Measurements from ENCODE around the gene UQCRQ. TPM values are rescaled to one million over a fixed set of nuclear protein-coding genes. Genes with fewer than 3 reads are reported as not detected.

UQCRQ gene
- polyA plus RNA-seq, 1 of the 3 experiments (the other 2 are of a cell fraction) = 694 TPM

DNA sequence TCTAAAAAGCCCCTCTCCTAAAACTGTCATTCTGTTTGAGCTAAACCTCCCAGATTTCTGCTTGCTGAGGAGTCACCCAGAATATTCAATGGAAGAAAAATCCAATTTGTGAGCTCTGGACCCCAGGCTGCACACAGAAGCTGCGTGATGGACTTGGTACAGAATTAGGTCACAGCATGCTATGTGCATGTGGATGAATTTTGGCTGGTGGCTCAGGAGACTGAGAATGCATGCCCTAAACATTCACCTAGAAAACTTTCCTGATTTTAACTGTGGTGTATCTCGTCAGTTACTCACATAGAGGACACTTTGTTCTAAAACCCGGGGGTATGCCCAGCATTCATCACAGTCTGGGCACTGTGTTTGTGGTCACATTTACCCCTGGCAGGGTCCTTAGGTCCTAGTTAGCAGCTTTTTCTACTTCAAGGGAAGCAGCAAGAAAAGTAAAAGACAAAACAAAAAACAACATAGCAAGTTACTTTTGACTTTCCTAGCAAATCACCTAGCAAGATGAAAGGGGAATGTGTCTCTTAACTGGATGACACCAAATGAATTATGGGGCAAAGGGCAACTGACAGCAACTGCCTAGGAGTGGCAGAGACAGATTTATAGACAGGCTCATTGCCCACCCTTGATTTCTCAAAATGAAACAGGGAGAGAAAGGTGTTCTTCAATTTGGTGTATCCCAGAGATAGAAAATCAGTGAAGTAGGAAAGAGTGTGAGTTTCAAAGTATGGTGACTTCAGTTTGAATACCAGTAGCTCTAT, 27.7 kb upstream of the UQCRQ start (continued):
- TF ChIP-seq SMC3 (IDR thresholded peaks at IDR 0.05; ENCODE audit: low read depth, low read length) (no peak), GATA2 (CRISPR knock-in tag; IDR thresholded peaks at IDR 0.05) (no peak), TEAD4 (IDR thresholded peaks at IDR 0.05; ENCODE audit: borderline replicate concordance, insufficient read depth) (no peak), MXI1 (IDR thresholded peaks at IDR 0.05; ENCODE audit: low read depth, low read length) (no peak)
- TF ChIP-seq, protein P1, sequence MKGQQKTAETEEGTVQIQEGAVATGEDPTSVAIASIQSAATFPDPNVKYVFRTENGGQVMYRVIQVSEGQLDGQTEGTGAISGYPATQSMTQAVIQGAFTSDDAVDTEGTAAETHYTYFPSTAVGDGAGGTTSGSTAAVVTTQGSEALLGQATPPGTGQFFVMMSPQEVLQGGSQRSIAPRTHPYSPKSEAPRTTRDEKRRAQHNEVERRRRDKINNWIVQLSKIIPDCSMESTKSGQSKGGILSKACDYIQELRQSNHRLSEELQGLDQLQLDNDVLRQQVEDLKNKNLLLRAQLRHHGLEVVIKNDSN (IDR thresholded peaks at IDR 0.05; ENCODE audit: borderline replicate concordance, low read depth) = no peak
- TF ChIP-seq, protein P2, sequence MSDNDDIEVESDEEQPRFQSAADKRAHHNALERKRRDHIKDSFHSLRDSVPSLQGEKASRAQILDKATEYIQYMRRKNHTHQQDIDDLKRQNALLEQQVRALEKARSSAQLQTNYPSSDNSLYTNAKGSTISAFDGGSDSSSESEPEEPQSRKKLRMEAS (IDR thresholded peaks at IDR 0.05; ENCODE audit: low read depth) = no peak
- TF ChIP-seq, protein P3, sequence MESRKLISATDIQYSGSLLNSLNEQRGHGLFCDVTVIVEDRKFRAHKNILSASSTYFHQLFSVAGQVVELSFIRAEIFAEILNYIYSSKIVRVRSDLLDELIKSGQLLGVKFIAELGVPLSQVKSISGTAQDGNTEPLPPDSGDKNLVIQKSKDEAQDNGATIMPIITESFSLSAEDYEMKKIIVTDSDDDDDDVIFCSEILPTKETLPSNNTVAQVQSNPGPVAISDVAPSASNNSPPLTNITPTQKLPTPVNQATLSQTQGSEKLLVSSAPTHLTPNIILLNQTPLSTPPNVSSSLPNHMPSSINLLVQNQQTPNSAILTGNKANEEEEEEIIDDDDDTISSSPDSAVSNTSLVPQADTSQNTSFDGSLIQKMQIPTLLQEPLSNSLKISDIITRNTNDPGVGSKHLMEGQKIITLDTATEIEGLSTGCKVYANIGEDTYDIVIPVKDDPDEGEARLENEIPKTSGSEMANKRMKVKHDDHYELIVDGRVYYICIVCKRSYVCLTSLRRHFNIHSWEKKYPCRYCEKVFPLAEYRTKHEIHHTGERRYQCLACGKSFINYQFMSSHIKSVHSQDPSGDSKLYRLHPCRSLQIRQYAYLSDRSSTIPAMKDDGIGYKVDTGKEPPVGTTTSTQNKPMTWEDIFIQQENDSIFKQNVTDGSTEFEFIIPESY (IDR thresholded peaks at IDR 0.05; ENCODE audit: borderline replicate concordance, low read depth) = no peak

DNA sequence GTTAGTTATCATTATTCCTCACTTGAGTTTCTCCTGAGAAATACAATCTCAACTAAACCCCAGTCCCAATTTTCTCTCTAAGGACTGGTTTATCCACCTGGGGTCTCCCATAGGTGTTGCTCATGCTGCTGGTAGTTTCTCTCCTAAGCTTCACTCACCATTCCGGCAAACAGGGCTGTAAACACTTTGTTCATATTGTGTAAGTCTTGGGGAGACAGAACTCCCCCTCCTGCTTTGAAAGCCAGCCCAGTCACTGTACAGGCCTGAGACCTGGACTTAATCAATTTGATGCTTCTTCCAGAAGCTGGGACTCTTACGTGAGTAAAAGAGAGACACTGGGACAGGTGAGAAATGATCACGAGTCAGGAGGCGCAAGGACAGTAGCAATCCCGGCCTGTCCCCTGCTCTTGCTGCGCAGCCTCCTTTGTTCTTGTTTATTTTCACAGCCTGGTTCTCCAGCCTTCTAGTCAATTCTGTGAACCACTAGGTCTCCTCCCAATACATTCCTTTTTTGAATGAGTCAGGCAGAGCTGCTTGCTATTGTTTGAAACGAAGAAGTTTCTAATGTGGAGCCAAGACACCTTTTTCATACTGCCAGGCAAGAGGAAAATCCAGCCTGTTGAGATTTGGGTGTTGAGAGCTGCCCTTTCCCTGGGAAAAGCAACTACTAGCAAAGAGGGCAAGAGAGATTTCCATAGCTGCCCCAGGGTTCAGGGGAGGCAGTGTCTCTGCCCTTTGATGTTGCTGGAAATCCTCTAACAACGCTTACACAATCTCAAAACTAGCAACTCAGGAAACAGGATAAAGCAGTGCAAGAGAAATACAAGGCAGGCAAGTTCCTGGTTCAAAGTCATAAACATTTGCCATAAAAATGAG, 26.8 kb upstream of the UQCRQ start:
- Histone ChIP-seq H3K4me1 (ENCODE audit: control insufficient read depth in 1 of 2, insufficient read depth in 2 of 2, low read depth in 1 of 2, low read length in 1 of 2) (no peaks in the 10 kb centered on the region; a peak in 2 of 4 replicates), H3K9ac (no peak overlapping the region), H3K9me2 (no peaks in the 10 kb centered on the region), H4K20me1 (ENCODE audit: insufficient read depth) (no peaks in the 10 kb centered on the region), H2AFZ (ENCODE audit: low read depth) (peak overlapping the region; percentile 71; the same call in 1 of the 2 replicates), H3K27me3 (ENCODE audit: insufficient read depth) (no peaks in the 10 kb centered on the region), H3K27ac (ENCODE audit: low read depth in 2 of 2, low read length in 1 of 2) (no peak overlapping the region; a peak in 1 of 4 replicates), H3K4me2 (no peak overlapping the region), H3K36me3 (replicated peaks in 1 of 2; ENCODE audit: control insufficient read depth in 1 of 2, insufficient read depth in 2 of 2, low read length in 1 of 2) (no peaks in the 10 kb centered on the region), H3K79me2 (ENCODE audit: insufficient read depth) (no peaks in the 10 kb centered on the region), H3F3A (replicated peaks; ENCODE audit: insufficient read depth) (no peaks in the 10 kb centered on the region), H3K4me3 (ENCODE audit: low read depth in 2 of 2, low read length in 1 of 2) (no peak overlapping the region), H3K9me3 (no peaks in the 10 kb centered on the region)
- TF ChIP-seq ELF1 (IDR thresholded peaks at IDR 0.05) = no peak
- no peak for TF ChIP-seq REST (IDR thresholded peaks at IDR 0.05; ENCODE audit: low read depth, low read length)
- no peak for TF ChIP-seq MXI1 (IDR thresholded peaks at IDR 0.05; ENCODE audit: low read depth, low read length)
- no peak for TF ChIP-seq SMC3 (IDR thresholded peaks at IDR 0.05; ENCODE audit: low read depth, low read length)
- no peak for TF ChIP-seq FOSL2 (IDR thresholded peaks at IDR 0.05; ENCODE audit: borderline replicate concordance, low read depth)
- no peak for TF ChIP-seq RCOR1 (IDR thresholded peaks at IDR 0.05; ENCODE audit: low read length)
- 87% methylated on average over 8 of the region's 8 CpGs for WGBS (ENCODE audit: low lambda C conversion rate)
- POLR2A ChIA-PET = no interaction called here
- CTCF ChIA-PET = interaction anchor here (1.4 to 2.3 kb wide), 2 partner anchors 9 to 20 kb away, joined by 6 to 9 read pairs; partner anchors contain the start of gene SHROOM1
- DNase-seq = no peak

Data from SK-N-SH (cell line).